ENCODE measurements around the gene CAVIN2. TPM values are rescaled to one million over a fixed set of nuclear protein-coding genes. Genes with fewer than 3 reads are reported as not detected.

CAVIN2 gene
- polyA plus RNA-seq, 1 donor (not counting 4 experiments of a cell fraction or from before 2014, with no cell fraction given) = 10.2 TPM

GRCh38 chr2:191845876-191846514 lies 893 bp downstream of the CAVIN2 start:
- no peaks in the 10 kb centered on the region for H3K36me3 ChIP-seq (ENCODE audit: control insufficient read depth in 2 of 2, extremely low read depth in 1 of 2, insufficient read depth in 2 of 2, low read length in 2 of 2)
- peak overlapping the region; percentile 24 for H3K27ac ChIP-seq (ENCODE audit: control insufficient read depth, insufficient read depth, low read length)
- dilution Hi-C loops (cut with MboI; ENCODE audit: extremely low pct_ligation_motif_present, low sequenced_read_pairs) = no loop called here
- peak overlapping the region; percentile 66 for H3K4me2 ChIP-seq (ENCODE audit: control insufficient read depth, extremely low read depth, insufficient read depth, low read depth, low read length)
- no peaks in the 10 kb centered on the region for H4K20me1 ChIP-seq (ENCODE audit: control insufficient read depth, extremely low read depth, insufficient read depth, low read length)
- no peak for TF ChIP-seq EZH2 (IDR thresholded peaks at IDR 0.05; ENCODE audit: low read length)
- TF ChIP-seq CTCF (optimal IDR thresholded peaks at IDR 0.05 in 1 of 3, IDR thresholded peaks at IDR 0.05 in 1 of 3, conservative IDR thresholded peaks at IDR 0.05 in 1 of 3; ENCODE audit: extremely low read depth in 1 of 3, insufficient read depth in 2 of 3, low read length in 3 of 3) = no peak
- DNase-seq (ENCODE audit: low read depth, low spot score) (no peak), FAIRE-seq (peak; percentile 41)
- peaks cover 6% of the 10 kb centered on the region for H3K79me2 ChIP-seq (ENCODE audit: control insufficient read depth, insufficient read depth, low read length)
- no peaks in the 10 kb centered on the region for H3K9me1 ChIP-seq (ENCODE audit: control insufficient read depth, extremely low read depth, insufficient read depth, low read length)
- H3K27me3 ChIP-seq (ENCODE audit: control insufficient read depth, extremely low read depth, insufficient read depth, low read length) = no peaks in the 10 kb centered on the region
- peaks cover 38% of the 10 kb centered on the region for H3K4me1 ChIP-seq (ENCODE audit: control insufficient read depth, extremely low read depth, insufficient read depth, low read length)
- H3K9me3 ChIP-seq (ENCODE audit: control insufficient read depth, low read depth, low read length) = no peaks in the 10 kb centered on the region
- H3K4me3 ChIP-seq (ENCODE audit: control insufficient read depth in 2 of 3, extremely low read depth in 1 of 3, insufficient read depth in 2 of 3, low read depth in 1 of 3, low read length in 3 of 3) = peak overlapping the region; percentile 38 to 60 (median 53)
- no peak overlapping the region for H2AFZ ChIP-seq (ENCODE audit: control insufficient read depth, low read length)
- peak overlapping the region; percentile 53 for H3K9ac ChIP-seq (ENCODE audit: control insufficient read depth, extremely low read depth, insufficient read depth, low read length)

- H3K9me1 ChIP-seq (ENCODE audit: control insufficient read depth, extremely low read depth, insufficient read depth, low read length) = no peaks in the 10 kb centered on the region
- DNase-seq (ENCODE audit: low read depth, low spot score) (no peak), FAIRE-seq (no peak)
- TF ChIP-seq CTCF (optimal IDR thresholded peaks at IDR 0.05 in 1 of 3, IDR thresholded peaks at IDR 0.05 in 1 of 3, conservative IDR thresholded peaks at IDR 0.05 in 1 of 3; ENCODE audit: extremely low read depth in 1 of 3, insufficient read depth in 2 of 3, low read length in 3 of 3) (no peak), EZH2 (IDR thresholded peaks at IDR 0.05; ENCODE audit: low read length) (no peak)
- peak overlapping the region; percentile 47 for H3K27ac ChIP-seq (ENCODE audit: control insufficient read depth, insufficient read depth, low read length)
- H3K4me1 ChIP-seq (ENCODE audit: control insufficient read depth, extremely low read depth, insufficient read depth, low read length) = peaks cover 38% of the 10 kb centered on the region
- no peaks in the 10 kb centered on the region for H3K9me3 ChIP-seq (ENCODE audit: control insufficient read depth, low read depth, low read length)
- peak overlapping the region; percentile 42 for H3K9ac ChIP-seq (ENCODE audit: control insufficient read depth, extremely low read depth, insufficient read depth, low read length)
- H3K4me2 ChIP-seq (ENCODE audit: control insufficient read depth, extremely low read depth, insufficient read depth, low read depth, low read length) = peak overlapping the region; percentile 66
- dilution Hi-C loops (cut with MboI; ENCODE audit: extremely low pct_ligation_motif_present, low sequenced_read_pairs) = no loop called here
- peak overlapping the region; percentile 15 to 60 (median 47) for H3K4me3 ChIP-seq (ENCODE audit: control insufficient read depth in 2 of 3, extremely low read depth in 1 of 3, insufficient read depth in 2 of 3, low read depth in 1 of 3, low read length in 3 of 3)
- peak overlapping the region; percentile 57 for H2AFZ ChIP-seq (ENCODE audit: control insufficient read depth, low read length)
- no peaks in the 10 kb centered on the region for H3K27me3 ChIP-seq (ENCODE audit: control insufficient read depth, extremely low read depth, insufficient read depth, low read length)
- H3K36me3 ChIP-seq (ENCODE audit: control insufficient read depth in 2 of 2, extremely low read depth in 1 of 2, insufficient read depth in 2 of 2, low read length in 2 of 2) = no peaks in the 10 kb centered on the region
- H4K20me1 ChIP-seq (ENCODE audit: control insufficient read depth, extremely low read depth, insufficient read depth, low read length) = no peaks in the 10 kb centered on the region
- H3K79me2 ChIP-seq (ENCODE audit: control insufficient read depth, insufficient read depth, low read length) = peaks cover 6% of the 10 kb centered on the region
These were observed 1.6 kb downstream of the CAVIN2 start for GRCh38 chr2:191845248-191845715.

Data from keratinocyte (primary cell).